Heart left ventricle (tissue), 13 donors: Measurements from ENCODE around the gene LY6G5C.

Experiments used
- CTCF ChIP-seq, 12 donors: fragments of 200-600 bp; sonication (generic) in 4 of 12; IDR thresholded peaks; one replicate each; pipeline versions ENCODE4 v1.5.0 to v1.8.0; 2018 to 2022; ENCODE audit warnings: antibody characterized with exemption in 12 of 12, mild to moderate bottlenecking in 5 of 12
- POLR2A ChIP-seq, 2 donors: fragments of 450-650 bp; IDR thresholded peaks; one replicate each; pipeline ENCODE4 v1.6.1; 2017; ENCODE audit warnings: antibody characterized with exemption in 2 of 2, mild to moderate bottlenecking in 2 of 2, moderate library complexity in 2 of 2
- donor health status: ischemic (EF 13 %, LVEDD 7.1; RV severe dilation, severe dysfunction).
- donor health status: DM: no; HTN: yes; CAD: no.
- donor health status: DM: no; HTN: no; CAD: no.
- donor health status: ischemic (EF 25% LVEDD 6.9; RV normal size, moderate dysfunction).
- donor health status: ischemic (EF 25% LVEDD 5.7; RV mildly dilated, moderate dysfunction).
- donor health status: ischemic (EF 35%, LVEDD 5.7; RV mildly dilated, moderate dysfunction).
- donor health status: nonischemic (EF 11% LVEDD 7.7; RV severe dilation, severe dysfunction).
- donor health status: DM: yes; HTN: yes; CAD: no.
- donor health status: PGD.
- donor health status: ischemic (EF 29% LVEDD 5.4; RV normal size, mild dysfunction).
- donor health status: nonischemic (EF 23%, LVEDD 6.1; RV moderate dilation, normal function).

- TF ChIP-seq CTCF (IDR thresholded peaks at IDR 0.05) (no peak), POLR2A (IDR thresholded peaks at IDR 0.05) (no peak)
Measured at GRCh38 chr6:31720196-31720770, 39.4 kb upstream of the LY6G5C start.
